ENCODE results near the gene ACVR1B.

The ACVR1B gene

DNA sequence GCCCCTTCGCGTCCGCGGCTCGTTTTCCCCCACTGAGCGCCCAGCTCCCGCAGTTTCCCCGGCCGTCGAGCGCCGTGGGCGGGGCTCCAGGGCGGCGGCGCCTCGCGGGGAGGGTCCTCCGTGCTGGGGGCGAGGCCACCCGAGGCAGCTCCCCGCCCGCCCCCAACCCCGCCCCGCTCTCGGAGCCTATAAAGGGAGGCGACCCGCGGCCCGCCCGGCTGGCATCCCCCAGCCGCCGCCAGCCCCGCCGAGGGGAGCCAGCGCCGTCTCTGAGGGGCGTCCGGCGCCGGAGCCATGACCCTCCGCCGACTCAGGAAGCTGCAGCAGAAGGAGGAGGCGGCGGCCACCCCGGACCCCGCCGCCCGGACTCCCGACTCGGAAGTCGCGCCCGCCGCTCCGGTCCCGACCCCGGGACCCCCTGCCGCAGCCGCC lies 55.2 kb downstream of the ACVR1B start, which contains the start of gene TAMALIN:
TSS of gene TAMALIN (plus strand) at position 221 of the 432 bp plus-strand sequence. CDS start at position 295, 74 bp downstream.
- DNase-seq = peak; percentile 77 to 79

- peak; percentile 53 to 55 for DNase-seq
Observed at GRCh38 chr12:52007158-52007921, 55.8 kb downstream of the ACVR1B start.

- no peak for DNase-seq
Observed at GRCh38 chr12:52007982-52008510, 56.5 kb downstream of the ACVR1B start.

GRCh38 chr12:52009081-52009751 lies 57.7 kb downstream of the ACVR1B start:
- no peak for DNase-seq

DNA sequence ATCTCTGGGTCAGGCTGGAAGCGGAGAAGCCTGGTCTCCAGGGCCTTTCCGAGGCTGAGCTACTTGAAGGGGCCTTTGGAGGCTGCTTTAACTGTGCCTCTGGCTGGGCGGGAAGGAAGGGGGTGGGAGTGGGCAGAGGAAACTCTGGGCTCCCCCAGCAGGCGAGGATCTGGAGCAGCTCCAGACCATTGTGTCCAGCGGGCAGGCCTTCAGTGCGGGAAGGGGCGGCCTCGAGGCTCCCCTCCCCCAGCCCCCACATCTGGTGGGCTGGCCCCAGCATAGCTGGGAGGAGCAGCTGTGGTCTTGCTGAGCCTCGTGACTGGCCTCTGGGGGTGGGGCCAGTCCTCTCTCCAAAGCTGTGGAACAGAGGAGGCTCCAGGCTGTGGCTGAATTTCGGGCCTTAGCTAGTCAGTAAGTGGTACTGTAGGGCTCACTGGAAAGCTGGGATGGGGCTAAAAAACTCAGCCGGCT lies 58.7 kb downstream of the ACVR1B start:
- no peak for DNase-seq

DNA sequence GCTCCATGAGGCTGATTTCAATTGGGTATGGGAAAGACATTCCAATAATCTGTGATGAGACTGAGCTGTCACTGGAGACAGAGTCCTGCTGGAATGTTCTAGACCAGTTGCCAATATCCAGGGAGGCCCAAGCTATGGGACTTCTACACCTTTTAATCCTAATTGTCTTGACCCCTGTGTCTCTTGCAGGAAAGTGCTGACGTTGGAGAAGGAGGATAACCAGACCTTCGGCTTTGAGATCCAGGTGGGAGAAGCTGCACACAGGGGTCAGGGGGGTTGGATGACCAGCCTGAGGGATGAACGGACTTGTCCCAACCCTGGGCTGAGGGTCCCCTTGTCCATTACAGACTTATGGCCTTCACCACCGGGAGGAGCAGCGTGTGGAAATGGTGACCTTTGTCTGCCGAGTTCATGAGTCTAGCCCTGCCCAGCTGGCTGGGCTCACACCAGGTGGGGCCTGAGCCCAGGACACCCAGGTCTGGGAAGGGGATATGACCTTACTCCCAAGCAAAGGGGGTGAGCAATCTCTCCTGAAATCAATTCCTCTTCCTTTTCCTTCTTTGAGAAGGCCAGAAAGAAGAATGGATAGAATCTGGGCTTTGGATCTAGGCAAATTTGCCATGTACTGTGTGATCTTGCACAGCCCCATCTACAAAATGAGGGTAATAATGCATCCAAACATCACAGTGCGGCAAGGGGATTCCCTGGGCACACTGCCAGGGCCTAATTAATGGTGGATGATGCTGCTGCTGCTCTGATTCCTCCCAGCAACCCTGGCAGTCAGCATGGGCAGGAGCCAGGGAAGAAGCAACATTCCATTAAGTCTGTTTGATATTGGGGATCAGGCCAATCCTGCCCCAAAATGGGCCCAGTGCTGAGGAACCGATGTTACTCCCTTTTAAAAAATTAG lies 59.4 kb downstream of the ACVR1B start:
- DNase-seq = no peak

DNA sequence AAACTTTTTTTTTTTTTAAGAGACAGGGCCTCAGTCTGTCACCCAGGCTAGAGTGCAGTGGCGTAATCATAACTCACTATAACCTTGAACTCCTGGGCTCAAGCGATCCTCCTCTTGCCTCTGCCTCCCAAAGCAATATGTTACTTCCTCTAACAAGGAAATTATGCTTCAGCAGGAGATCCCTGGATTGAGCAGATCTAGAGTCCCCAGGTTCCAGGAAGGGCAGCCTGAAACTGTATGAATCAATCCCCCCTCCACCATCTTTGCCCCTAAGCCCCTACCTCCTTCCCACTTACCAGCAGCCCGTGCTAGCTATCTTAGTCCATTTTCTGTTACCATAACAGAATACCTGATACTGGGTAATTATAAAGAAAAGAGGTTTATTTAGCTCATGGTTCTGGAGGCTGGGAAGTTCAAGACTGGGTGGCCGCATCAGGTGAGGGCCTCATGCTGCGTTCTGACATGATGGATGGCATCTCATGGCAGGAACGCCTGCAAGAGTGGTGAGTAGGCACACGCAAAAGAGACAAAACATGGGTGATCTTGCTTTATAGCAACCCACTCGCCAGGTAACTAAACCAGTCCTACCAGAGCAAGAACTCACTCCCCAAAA lies 60.2 kb downstream of the ACVR1B start:
- no peak for DNase-seq

DNA sequence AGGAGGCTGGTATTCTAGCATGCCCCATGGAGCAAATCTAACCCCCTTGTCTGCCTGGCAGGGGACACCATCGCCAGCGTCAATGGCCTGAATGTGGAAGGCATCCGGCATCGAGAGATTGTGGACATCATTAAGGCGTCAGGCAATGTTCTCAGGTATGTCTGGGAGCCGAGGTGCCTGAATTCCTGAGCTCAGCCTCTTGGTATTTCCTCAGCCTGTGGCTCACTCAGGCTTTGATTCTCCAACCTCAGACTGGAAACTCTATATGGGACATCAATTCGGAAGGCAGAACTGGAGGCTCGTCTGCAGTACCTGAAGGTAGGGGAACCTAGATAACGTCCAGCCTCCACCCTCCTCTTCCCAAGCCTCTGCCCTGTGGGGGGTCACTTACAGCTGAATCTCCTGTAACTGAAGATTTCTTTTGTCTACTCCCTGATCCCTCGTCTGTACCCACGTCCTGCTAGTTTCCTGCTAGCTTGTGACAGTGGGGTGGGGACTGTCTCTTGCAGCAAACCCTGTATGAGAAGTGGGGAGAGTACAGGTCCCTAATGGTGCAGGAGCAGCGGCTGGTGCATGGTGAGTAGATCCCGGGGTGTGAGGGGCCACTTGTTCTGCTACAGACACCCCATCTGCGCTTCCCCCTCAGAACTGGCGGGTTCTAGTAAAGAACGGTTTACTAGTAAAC lies 62.3 kb downstream of the ACVR1B start:
- DNase-seq = no peak

DNA sequence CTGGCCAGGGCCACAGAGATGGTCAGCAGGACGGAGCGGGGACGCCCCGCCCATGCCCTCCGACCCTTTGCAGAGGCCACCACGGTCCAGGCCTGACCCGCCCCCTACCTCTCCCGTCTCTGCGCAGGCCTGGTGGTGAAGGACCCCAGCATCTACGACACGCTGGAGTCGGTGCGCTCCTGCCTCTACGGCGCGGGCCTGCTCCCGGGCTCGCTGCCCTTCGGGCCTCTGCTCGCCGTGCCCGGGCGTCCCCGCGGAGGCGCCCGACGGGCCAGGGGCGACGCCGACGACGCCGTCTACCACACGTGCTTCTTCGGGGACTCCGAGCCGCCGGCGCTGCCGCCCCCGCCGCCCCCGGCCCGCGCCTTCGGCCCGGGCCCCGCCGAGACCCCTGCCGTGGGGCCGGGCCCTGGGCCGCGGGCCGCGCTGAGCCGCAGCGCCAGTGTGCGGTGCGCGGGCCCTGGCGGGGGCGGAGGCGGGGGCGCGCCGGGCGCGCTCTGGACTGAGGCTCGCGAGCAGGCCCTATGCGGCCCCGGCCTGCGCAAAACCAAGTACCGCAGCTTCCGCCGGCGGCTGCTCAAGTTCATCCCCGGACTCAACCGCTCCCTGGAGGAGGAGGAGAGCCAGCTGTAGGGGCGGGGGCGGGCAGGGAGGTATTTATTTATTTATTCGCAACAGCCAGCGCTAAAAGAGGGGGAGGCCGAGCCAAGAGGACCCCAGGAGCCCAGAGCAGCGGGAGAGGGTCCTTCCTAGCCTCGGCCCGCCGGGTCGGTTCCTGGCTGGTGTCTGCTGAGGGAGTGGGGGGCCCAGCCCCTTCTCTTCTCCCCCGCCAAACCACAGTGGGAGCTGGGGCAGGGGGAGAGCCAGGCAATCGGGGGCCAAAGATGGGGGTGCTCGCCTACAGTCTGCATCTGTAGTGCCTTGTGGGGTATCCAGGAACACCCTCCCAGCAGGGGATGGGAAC lies 63.4 kb downstream of the ACVR1B start:
- no peak for DNase-seq

DNA sequence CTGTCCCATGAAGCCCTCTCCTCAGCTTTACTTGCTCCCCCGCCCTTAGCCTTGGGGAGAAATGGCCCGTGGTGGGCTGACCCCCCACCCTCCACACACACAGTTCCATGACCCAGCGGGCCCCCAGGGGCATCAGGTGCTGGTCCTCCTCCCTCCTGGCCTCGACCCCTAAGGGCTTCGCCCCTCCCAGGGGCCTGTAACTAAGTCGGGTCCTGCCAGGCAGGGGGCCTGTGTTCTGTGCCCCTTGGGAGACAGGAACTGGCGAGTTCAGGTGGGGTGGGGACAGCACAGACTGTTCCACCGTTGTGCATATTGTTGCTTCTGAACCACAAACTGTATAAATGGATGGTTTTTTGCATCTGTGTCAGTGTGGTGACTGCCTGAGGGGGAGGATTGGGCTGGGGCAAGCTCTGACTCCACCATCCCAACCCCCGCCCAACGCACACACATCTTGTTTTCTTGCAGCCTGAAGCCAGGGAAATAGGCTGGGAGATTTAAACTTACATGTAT lies 64.1 kb downstream of the ACVR1B start:
- no peak for DNase-seq

- DNase-seq = no peak
Observed at GRCh38 chr12:52018433-52019112, 67.1 kb downstream of the ACVR1B start.

DNA sequence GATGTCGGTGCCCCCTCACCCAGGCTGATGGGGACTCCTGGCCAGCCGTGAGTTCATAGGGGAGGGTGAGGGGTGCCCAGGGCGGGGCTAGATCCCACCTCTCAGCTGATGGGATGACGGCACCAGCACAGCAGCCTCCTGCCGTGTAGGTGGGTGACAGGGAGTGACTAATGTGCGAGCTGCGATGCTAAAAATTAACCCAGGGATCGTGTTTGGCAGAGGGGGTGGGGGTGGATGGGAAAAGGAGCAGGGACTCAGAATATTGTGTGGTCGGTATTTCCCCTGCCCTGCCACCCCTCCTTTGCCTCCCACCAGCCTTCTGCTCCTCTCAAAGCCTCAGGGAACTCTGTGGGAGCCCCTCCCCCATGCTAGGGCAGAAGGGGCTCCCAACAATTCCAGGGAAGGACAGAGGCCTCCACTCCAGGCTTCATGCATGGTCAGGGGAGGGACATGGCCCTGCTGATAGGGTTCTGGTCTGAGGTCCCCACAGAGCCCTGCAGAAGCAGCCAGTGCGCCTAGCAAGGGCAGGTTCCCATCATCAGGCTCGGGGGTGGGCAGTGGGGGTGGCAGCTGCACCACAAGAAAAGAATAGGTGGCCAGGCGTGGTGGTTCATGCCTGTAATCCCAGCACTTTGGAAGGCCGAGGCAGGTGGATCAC lies 67.7 kb downstream of the ACVR1B start:
- no peak for DNase-seq

DNA sequence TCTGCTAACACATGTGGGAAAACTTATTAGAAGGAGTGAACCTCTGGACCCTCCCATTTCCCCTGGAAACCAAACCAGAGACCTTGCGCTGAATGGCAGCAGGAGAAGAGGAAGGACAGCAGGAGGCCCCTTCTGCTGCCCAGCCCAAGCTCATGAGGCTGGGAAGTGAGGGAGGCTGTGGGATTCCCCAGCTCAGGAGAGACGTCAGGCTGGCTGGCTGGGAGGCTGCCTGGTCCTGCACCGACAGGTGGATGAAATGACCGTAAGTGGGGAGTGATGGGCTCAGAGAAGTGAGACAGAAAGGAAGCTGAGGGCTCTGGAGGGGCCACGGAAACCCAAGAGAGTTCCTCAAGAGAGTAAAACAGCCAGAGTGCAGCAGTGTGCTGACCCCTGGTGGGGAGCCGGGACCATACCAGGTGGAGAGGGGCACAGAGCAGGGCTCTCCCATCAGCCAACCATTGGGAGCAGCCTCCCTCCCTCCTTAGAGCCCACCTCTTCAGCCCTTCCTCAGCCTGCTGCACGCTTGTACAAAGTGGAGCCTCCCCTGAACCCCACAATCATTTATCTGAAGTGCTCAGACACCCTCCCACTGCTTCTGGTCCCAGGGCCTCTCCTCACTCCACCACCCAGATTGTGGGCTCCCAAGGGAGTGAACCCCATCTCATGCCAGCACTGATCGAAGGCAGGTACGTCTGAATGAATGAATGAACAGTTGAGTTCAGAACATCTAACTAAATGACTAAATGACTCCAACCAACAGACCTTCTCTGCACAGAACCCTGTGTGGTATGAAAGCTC lies 69.2 kb downstream of the ACVR1B start:
- DNase-seq = peak; percentile 68 to 69

DNA sequence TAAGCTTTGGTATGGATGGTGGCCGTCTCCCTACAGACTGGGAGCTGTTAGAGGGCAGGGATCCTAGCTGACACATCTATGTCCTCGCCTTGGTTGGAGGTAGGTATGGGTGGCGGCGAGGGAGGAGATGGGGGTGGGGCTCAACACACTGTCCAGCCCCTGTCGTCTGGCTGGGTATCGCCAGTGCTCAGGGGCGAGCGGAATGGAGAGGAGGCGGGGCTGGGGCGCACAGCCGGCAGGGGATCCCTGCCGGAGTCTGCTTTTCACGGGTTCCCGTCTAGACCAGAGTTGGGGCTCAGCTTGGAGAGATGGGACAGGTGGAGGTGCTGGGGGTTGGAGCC lies 71.3 kb downstream of the ACVR1B start:
- no peak for DNase-seq

DNA sequence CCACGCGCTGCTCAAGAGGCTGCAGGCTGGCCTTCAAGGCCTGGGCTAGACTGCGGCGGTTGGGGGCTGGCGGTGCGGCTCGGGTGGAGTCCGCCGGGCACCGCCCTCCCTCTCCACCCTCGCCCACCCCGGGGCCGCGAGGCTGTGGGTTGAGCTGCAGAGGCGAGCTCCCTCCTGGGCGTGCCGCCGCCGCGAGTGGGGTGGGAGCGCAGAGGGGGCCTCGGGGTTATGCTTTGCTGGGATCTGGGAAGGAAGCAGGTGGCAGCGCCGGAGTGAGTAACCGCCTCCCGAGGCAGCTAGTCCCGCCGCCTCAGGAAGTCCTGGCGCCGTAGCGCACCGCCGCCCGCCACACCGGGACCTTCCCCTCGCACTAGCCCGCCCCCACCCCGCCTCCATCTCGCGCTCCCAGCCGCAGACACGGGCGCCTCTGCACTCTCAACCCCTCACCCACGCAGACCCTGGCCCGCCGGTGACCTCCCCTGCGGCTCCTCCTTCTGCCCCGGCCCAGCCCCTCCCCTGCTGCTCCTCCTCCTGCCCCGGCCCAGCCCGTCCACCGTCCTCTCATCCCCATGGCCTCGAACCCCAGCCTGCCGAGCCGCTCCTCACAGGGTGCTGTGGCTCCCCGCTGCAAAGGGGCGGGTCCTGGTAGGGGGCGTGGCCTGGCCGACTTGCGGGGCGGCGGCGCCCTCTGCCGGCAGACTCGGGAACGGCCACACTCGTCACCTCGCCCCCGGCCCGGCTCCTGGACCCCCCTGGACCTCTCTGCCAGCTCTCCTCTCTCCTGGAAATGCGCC lies 71.9 kb downstream of the ACVR1B start:
- DNase-seq = peak; percentile 95 to 97

- DNase-seq = no peak
Observed at GRCh38 chr12:52023976-52024688, 72.6 kb downstream of the ACVR1B start.

DNA sequence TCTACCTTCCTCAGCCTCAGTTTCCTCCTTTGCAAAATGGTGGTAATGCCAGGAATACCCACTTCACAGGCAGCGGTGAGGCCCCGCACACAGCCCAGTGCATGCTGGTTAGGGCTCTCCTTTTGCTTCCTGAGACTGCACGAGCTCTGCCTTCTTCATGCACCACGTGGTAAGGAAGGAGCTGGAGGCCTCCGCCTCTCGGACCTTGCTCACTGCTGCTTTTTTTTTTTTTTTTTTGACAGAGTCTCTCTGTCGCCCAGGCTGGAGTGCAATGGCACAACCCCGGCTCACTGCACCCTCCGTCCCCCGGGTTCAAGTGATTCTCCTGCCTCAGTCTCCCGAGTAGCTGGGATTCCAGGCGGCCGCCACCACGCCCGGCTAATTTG lies 73.3 kb downstream of the ACVR1B start:
- DNase-seq = peak; percentile 54 to 66
